RWPE2 (cell line): ENCODE results near the gene CPEB3.

Experiments
- ATAC-seq: fragments of 200-7000 bp; cut with Tn5 transposase; 3 replicates; pipeline ENCODE4 v1.9.1; 2021; ENCODE audit warnings: low read depth
- DNase-seq: peaks from one replicate; pipeline ENCODE4 v3.0.0-alpha.2; 2020; ENCODE audit warnings: low spot score
- H3K27ac ChIP-seq: fragments of 450-650 bp; 2 replicates; pipeline ENCODE4 v1.5.1; 2017; ENCODE audit warnings: mild to moderate bottlenecking; ENCODE audit not compliant: poor library complexity, severe bottlenecking
- H3K27me3 ChIP-seq: fragments of 250-450 bp; sonication (Bioruptor Pico); 2 replicates; pipeline ENCODE4 v1.5.1; 2021; ENCODE audit warnings: mild to moderate bottlenecking, moderate library complexity; ENCODE audit not compliant: insufficient read depth, poor library complexity, severe bottlenecking
- H3K36me3 ChIP-seq: fragments of 250-450 bp; sonication (Bioruptor Pico); 2 replicates; pipeline ENCODE4 v1.5.1; 2020; ENCODE audit warnings: low read depth, mild to moderate bottlenecking, moderate library complexity
- H3K4me1 ChIP-seq: fragments of 250-450 bp; sonication (Bioruptor Pico); 2 replicates; pipeline ENCODE4 v1.5.1; 2021; ENCODE audit warnings: mild to moderate bottlenecking, moderate library complexity; ENCODE audit not compliant: insufficient read depth, poor library complexity, severe bottlenecking
- H3K4me3 ChIP-seq: fragments of 250-450 bp; sonication (Bioruptor Pico); 2 replicates; pipeline ENCODE4 v1.5.1; 2021; ENCODE audit warnings: mild to moderate bottlenecking, moderate library complexity; ENCODE audit not compliant: severe bottlenecking
- H3K9me3 ChIP-seq: fragments of 250-450 bp; sonication (Bioruptor Pico); 2 replicates; pipeline ENCODE4 v1.5.1; 2021; ENCODE audit warnings: mild to moderate bottlenecking, moderate library complexity; ENCODE audit not compliant: severe bottlenecking
- CTCF ChIP-seq: fragments of 450-650 bp; IDR thresholded peaks from one replicate; pipeline ENCODE4 v1.5.1; 2017; ENCODE audit warnings: mild to moderate bottlenecking, moderate library complexity; ENCODE audit not compliant: poor library complexity, severe bottlenecking

CPEB3 gene

DNA sequence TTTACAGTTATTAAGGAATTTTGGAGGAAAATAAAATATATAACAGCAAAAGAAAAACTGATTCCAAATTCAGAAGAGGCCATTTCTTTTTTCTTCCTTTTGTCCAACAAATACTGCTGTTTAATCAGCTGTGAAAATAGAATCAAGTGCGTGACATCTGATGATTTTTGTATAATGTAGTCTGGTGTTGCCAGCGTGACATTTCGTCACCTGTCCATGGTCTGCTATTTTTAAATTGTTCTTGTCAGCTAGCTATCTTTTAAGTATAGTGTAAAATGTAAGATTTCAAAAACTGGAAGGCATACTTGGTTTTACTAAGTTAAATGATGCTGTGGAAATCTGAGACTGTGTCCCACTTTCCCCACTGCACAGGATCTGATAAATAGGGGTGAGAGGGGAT is 105.9 kb downstream of the CPEB3 start:
- no peak overlapping the region for H3K4me3 ChIP-seq
- H3K4me1 ChIP-seq: no peaks in the 10 kb centered on the region
- no peaks in the 10 kb centered on the region for H3K9me3 ChIP-seq
- ATAC-seq (no peak), DNase-seq (no peak)
- no peak overlapping the region for H3K27ac ChIP-seq
- H3K36me3 ChIP-seq: no peaks in the 10 kb centered on the region; the same call in 1 of the 2 replicates
- no peaks in the 10 kb centered on the region for H3K27me3 ChIP-seq
- no peak for TF ChIP-seq CTCF

DNA sequence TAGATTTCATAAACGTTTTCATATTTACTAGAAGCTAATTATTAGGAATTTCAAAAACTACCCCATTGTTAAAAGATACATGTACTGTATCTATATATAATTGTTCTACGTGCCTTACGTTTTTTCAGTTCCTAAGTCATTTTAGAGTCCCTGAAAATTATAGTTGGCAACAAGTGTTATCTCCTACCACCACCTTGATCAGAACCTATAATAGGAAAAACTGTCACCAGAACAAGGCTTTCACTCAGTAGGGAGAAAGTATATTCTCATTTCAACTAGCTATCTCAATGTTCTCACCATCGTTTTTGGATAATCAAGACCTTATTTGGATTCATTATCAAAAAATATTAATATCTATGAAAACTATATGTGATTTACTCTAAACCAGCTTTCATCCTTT is 107.7 kb downstream of the CPEB3 start:
- Histone ChIP-seq H3K4me3 (no peak overlapping the region), H3K9me3 (no peaks in the 10 kb centered on the region), H3K27me3 (no peaks in the 10 kb centered on the region), H3K4me1 (no peaks in the 10 kb centered on the region), H3K36me3 (no peaks in the 10 kb centered on the region), H3K27ac (no peak overlapping the region)
- no peak for TF ChIP-seq CTCF
- no peak for DNase-seq
- ATAC-seq: no peak

GRCh38 chr10:92181575-92181974 is 109.3 kb downstream of the CPEB3 start:
- Histone ChIP-seq H3K9me3 (no peaks in the 10 kb centered on the region), H3K36me3 (no peaks in the 10 kb centered on the region), H3K4me3 (no peak overlapping the region), H3K4me1 (no peaks in the 10 kb centered on the region), H3K27me3 (no peaks in the 10 kb centered on the region), H3K27ac (no peak overlapping the region)
- DNase-seq (no peak), ATAC-seq (no peak)
- TF ChIP-seq CTCF: peak; percentile 29

GRCh38 chr10:92180399-92180798 is 110.5 kb downstream of the CPEB3 start:
- Histone ChIP-seq H3K36me3 (no peaks in the 10 kb centered on the region), H3K9me3 (no peaks in the 10 kb centered on the region), H3K27ac (no peak overlapping the region), H3K4me1 (no peaks in the 10 kb centered on the region), H3K27me3 (no peaks in the 10 kb centered on the region), H3K4me3 (no peak overlapping the region)
- ATAC-seq (no peak), DNase-seq (no peak)
- TF ChIP-seq CTCF: no peak

- Histone ChIP-seq H3K9me3 (no peaks in the 10 kb centered on the region), H3K4me1 (no peaks in the 10 kb centered on the region), H3K27me3 (no peaks in the 10 kb centered on the region), H3K4me3 (no peak overlapping the region), H3K27ac (no peak overlapping the region), H3K36me3 (no peaks in the 10 kb centered on the region)
- DNase-seq (no peak), ATAC-seq (no peak)
- no peak for TF ChIP-seq CTCF
Observed at GRCh38 chr10:92177546-92177945, 113.3 kb downstream of the CPEB3 start.
